MV-4-11 (cell line): ENCODE data around the gene DERA.
"Not testable (repeated sequence)": the region's sequence is repeated elsewhere in the genome, so short reads cannot be mapped to it uniquely, and the experiment has no call there.

ENCODE experiments used
- DNase-seq: peaks from one replicate; lab custom pipeline; 2025; lab: John Stamatoyannopoulos, UW

The DERA gene

GRCh38 chr12:16012117-16012516, 101.0 kb downstream of the DERA start:
- peak; percentile 78 for DNase-seq

- not testable (repeated sequence) for DNase-seq
Observed at GRCh38 chr12:16013722-16014121, 102.6 kb downstream of the DERA start.

DNA sequence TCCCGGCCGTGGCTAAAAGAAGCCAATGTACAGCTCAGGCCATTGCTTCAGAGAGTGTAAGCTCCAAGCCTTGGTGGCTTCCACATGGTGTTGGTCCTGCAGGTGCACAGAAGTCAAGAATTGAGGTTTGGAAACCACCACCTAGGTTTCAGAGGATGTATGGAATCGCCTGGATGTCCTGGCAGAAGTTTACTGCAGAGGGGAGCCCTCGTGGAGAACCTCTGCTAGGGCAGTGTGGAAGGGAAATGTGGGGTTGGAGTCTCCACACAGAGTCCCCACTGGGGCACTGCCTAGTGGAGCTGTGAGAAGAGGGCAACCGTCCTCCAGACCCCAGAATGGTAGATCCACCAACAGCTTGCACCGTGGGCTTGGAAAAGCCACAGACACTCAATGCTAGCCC, 103.3 kb downstream of the DERA start:
- not testable (repeated sequence) for DNase-seq

GRCh38 chr12:16016748-16017147, 105.6 kb downstream of the DERA start:
- DNase-seq: no peak

DNA sequence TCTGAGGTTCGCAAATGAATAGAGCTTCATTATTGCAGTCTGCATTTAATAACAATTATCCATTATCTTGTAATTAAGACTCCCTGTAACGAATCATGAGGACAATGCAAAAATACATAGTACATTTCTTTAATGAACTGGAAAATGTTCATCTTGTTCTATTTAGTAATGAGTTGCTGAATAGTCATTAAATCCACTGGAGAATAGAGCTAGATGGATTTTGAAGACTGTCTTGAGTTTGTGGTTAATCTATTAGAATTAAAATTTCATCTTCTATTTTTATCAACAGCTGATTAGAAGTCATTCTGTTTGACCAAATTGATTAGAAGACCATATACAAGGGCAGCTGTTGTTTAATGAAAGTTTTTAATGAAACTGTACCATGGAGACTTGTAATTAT, 107.2 kb downstream of the DERA start:
- DNase-seq: no peak

DNA sequence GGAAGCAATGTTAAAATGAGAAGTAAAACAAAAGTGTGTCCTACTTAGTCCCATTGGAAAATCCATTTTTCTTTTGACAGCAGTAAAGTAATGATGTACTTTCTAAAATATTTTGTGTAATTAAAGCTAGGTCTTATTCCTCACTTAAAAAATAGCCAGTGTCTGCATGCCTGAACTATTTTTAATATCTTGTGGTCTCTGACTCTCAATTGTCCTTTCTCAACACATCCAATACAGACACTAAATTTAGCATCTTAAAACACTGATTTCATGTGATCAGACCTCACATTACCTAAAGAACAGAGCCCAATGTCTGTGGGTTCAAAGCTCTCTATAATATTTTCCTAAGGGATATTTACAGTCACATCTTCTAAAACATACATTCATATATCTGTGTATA, 108.0 kb downstream of the DERA start:
- DNase-seq: no peak

GRCh38 chr12:16020031-16020430, 108.9 kb downstream of the DERA start:
- DNase-seq: peak; percentile 82

GRCh38 chr12:16021026-16021425, 109.9 kb downstream of the DERA start:
- no peak for DNase-seq

DNA sequence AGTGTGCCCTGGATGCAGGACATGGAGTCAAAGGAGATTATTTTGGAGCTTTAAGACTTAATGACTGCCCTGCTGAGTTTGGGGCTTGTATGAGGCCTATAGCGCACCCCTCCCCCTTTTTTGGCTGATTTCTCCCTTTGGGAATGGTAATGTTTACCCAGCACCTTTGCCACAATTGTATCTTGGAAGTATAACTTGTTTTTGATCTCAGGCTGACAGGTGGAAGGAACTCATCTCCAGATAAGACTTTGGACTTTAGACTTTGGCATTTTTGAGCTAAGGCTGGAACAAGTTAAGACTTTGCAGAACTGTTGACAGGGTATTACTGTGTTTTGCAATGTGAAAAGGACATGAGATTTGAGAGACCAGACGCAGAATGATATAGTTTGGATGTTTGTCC, 110.5 kb downstream of the DERA start:
- DNase-seq: no peak

DNA sequence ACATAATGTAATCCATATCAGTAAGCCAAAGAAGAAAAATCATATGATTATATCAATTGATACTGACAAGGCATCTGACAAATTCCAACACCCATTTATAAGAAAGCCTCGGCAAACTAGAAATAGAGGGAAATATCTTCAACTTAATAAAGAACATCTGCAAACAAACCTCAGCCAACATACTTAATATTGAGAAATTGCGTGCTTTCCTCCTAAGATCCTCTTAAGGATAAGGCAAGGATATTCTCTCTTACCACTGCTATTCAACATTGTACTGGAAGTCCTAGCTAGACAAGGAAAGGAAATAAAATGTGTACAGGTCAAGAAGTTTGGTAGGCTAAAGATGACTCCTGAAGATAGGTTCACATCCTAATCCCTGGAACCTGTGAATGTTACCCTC, 115.9 kb downstream of the DERA start:
- DNase-seq: no peak

DNA sequence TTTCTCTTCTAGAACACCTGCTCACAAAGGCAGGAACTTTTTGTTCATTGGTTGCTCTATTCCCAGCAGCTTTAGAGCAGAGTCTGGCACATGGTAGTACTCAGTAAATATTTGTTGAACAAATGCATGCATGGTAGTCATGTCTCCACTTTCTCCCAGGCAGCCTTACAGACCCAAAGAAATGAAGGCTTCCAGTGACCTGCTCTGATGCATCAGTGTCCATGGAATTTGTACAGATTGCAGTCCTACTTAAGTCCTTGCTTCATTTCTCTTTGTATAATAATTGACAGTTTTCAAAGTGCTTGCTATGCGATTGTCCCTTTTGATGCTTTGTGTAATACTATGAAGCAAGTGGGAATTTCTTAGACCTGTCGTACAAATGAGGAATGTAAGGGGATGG, 119.6 kb downstream of the DERA start:
- DNase-seq: no peak

- no peak for DNase-seq
Observed at GRCh38 chr12:16034136-16034817, 123.1 kb downstream of the DERA start.

DNA sequence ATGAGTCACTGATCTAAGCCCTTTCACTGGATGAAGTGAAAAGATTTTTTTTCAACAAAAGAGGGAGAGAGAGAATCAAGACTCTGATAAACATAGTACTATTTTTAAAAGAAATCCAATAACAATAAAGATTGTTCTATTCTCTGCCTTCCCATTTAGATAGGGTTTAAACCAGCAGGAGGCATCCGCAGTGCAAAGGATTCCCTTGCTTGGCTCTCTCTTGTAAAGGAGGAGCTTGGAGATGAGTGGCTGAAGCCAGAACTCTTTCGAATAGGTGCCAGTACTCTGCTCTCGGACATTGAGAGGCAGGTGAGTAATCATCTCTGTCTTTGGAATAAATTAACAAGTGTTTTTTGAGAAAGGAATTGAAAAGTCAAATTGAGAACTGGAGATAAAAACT, 124.9 kb downstream of the DERA start:
- no peak for DNase-seq

DNA sequence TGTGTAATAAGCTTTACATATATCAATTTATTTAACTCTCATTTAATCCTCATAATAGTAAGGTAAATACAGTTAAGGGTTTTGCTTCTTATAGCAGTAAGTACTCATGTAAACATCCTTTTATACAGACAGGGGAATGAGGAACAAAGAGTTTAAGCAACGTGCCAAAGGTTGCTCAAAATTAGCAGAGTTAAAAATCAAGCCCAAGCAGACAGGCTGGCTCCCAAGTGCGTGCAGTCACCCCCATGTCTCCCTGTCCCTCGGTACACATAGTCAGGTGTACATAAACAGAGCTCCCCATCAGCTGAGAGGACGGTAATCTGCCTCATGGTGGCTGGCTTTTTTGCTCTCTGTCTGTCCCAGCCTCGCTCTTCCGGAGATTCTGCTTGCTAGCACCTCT, 126.4 kb downstream of the DERA start:
- no peak for DNase-seq

- no peak for DNase-seq
Observed at GRCh38 chr12:16043480-16043879, 132.3 kb downstream of the DERA start.

DNA sequence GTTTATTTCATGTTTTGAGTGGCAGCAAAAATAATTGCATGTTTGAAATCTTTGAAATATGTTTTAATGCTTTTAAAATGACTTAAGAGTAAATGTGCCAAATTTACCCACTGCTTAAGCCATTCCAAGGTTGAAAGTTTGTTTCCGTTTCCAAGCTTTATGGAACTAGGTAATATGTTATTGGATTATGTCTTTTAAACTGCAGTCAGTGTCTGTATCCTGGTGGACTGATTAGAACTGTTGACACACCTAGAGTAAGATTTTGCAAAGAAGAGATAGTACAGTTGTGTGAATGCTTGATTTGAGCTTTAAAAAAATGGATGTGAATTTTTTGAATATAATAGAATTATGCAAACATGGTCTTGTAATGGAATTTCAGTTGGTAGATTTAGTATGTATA, 135.1 kb downstream of the DERA start:
- DNase-seq: no peak

- no peak for DNase-seq
Observed at GRCh38 chr12:16048511-16048910, 137.4 kb downstream of the DERA start.

- no peak for DNase-seq
Observed at GRCh38 chr12:16056910-16057309, 145.8 kb downstream of the DERA start.

DNA sequence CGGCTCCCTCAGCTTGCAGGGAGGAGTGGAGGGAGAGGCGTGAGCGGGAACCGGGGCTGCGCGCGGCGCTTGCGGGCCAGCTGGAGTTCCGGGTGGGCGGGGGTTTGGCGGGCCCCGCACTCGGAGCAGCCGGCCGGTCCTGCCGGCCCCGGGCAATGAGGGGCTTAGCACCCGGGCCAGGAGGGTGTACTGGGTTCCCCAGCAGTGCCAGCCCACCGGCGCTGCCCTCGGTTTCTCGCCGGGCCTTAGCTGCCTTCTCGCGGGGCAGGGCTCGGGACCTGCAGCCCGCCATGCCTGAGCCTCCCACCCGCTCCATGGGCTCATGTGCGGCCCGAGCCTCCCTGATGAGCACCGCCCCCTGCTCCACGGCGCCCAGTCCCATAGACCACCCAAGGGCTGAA, 146.2 kb downstream of the DERA start:
- not testable (repeated sequence) for DNase-seq

DNA sequence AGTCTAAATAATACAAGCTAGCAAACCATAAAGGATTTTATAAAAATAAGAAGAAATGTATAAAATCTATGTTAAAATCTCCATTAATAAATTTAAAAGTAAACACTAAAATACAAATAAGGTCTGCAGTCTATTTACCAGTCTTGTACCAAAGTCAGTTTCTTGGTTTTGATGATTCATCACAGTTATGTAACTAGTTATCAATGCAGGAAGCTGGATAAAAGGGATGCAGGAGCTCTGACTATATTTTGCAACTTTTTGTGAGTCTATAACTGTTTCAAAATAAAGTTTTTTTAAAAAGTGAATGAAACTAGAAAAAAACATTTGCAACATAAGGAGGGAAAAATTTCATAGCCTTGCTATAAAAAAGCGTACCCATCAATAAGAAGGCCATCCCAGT, 151.5 kb downstream of the DERA start:
- peak; percentile 71 for DNase-seq

DNA sequence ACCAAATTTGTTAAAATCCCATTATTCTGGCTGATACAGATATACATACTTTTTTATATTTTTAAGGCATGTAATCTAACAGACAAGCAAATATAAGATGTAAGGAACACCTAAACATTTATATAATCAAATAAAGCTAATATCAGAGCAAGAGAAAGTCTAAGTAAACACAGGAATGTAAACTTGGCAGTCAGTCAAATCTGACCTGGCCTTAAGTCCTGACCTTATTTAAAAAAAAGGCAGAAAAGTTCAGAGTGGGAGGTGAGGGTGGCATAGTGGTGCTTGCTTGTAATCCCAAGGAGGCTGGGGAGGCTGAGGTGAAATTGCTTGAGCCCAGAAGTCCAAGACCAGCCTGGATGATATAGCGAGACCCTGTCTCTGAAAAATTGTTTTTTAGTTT, 152.6 kb downstream of the DERA start:
- no peak for DNase-seq

- no peak for DNase-seq
Observed at GRCh38 chr12:16070113-16070512, 159.0 kb downstream of the DERA start.

DNA sequence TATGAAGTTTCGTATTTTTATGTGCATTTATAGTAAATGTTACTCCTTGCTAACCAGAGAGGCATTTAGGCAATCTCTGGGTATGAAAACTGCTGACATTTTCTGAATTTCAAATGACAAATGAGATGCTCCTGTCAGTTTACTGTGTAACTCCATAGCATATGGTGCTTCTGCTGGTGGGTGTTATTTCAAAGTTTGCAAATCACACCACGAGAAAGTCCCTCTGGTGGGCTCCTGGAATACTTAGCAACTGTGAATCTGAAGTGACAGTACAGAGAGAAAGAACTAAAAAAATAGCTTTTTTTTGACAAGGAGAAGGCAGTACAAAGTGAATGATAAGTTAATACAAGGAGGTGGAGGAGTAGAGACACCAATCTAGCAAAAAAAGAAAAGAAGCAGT, 161.5 kb downstream of the DERA start:
- DNase-seq: no peak

DNA sequence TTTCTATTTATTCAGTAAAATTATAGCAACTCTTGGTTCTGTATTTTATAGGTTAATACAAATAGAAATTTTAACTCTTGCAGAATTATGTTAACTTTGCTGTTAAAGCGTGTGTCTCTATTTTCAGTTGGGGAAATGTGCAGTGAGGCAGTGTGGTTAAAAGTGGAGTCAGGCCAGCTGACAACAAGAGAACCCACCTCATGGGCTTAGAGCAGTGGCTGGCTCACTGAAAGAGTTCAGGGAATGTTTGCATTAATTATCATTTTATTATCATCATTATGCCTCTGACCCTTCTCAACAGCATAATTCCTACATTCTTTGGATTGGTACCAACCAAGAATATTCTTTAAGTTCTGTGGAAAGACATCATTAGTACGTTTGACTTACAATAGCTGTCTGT, 163.8 kb downstream of the DERA start:
- no peak for DNase-seq

DNA sequence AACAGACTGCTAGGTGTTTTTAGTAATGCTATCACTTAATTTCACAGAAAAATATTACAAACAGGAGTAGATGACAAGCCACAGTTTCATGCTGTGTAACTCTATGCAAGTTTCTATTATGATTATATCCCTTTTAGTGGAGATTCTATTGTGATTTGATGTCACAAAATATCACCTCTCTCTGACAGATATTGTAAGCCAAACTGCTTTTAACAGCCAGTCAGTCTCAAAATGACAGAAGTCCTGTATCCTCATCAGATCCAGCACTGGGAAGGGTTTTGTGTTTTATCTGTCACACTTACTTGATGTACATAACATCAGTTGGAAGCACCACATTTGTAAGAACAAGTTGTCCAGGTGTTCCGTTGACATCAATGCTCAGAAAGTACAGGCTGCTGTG, 164.8 kb downstream of the DERA start:
- DNase-seq: no peak
